WTC11 (cell line): ENCODE data around the gene NSUN7.

Experiments used
- AR ChIP-seq: fragments of 250-450 bp; sonication (Bioruptor Pico); IDR thresholded peaks from 2 replicates; pipeline ENCODE4 v1.9.0; 2021; ENCODE audit warnings: mild to moderate bottlenecking
- ATF3 ChIP-seq: sonication (generic); formaldehyde crosslinking; conservative IDR thresholded peaks from 2 replicates; pipeline ENCODE4 v1.8.1; 2022; ENCODE audit warnings: mild to moderate bottlenecking, missing genetic modification reagents
- EMX1 ChIP-seq: fragments of 250-450 bp; sonication (Bioruptor Pico); IDR thresholded peaks from 2 replicates; pipeline ENCODE4 v1.8.0; 2021; ENCODE audit warnings: mild to moderate bottlenecking
- FOXP4 ChIP-seq: sonication (generic); formaldehyde crosslinking; IDR thresholded peaks from 2 replicates; pipeline ENCODE4 v1.8.0; 2022; ENCODE audit warnings: mild to moderate bottlenecking, missing genetic modification reagents
- KAT7 ChIP-seq: sonication (generic); formaldehyde crosslinking; IDR thresholded peaks from 2 replicates; pipeline ENCODE4 v1.8.1; 2023; ENCODE audit warnings: missing genetic modification reagents, mild to moderate bottlenecking, borderline replicate concordance
- MAX ChIP-seq: sonication (generic); formaldehyde crosslinking; IDR thresholded peaks from 2 replicates; pipeline ENCODE4 v1.8.0; 2022; ENCODE audit warnings: mild to moderate bottlenecking, missing genetic modification reagents
- NR3C1 ChIP-seq: sonication (generic); formaldehyde crosslinking; conservative IDR thresholded peaks from 2 replicates; pipeline ENCODE4 v1.8.1; 2023; ENCODE audit warnings: low read depth, mild to moderate bottlenecking, missing genetic modification reagents
- SOX15 ChIP-seq: fragments of 250-450 bp; sonication (Bioruptor Pico); IDR thresholded peaks from 2 replicates; pipeline ENCODE4 v1.9.0; 2021; ENCODE audit warnings: mild to moderate bottlenecking
- SP1 ChIP-seq: sonication (generic); formaldehyde crosslinking; conservative IDR thresholded peaks from 2 replicates; pipeline ENCODE4 v1.8.1; 2022; ENCODE audit warnings: missing genetic modification reagents
- USF1 ChIP-seq: sonication (generic); formaldehyde crosslinking; IDR thresholded peaks from 2 replicates; pipeline ENCODE4 v1.8.0; 2022; ENCODE audit warnings: mild to moderate bottlenecking, missing genetic modification reagents
- ZNF138 ChIP-seq: sonication (generic); formaldehyde crosslinking; conservative IDR thresholded peaks from 2 replicates; pipeline ENCODE4 v1.8.1; 2022; ENCODE audit warnings: mild to moderate bottlenecking, moderate library complexity, missing genetic modification reagents
- ZNF512 ChIP-seq: sonication (generic); formaldehyde crosslinking; IDR thresholded peaks from 2 replicates; pipeline ENCODE4 v1.8.1; 2022; ENCODE audit warnings: missing genetic modification reagents, borderline replicate concordance
- TF ChIP-seq, protein P1 (sequence below): fragments of 200-600 bp; IDR thresholded peaks from 2 replicates; pipeline ENCODE4 v1.8.0; 2022; ENCODE audit warnings: antibody characterized with exemption
- TF ChIP-seq, protein P2 (sequence below): sonication (generic); formaldehyde crosslinking; IDR thresholded peaks from 2 replicates; pipeline ENCODE4 v1.8.1; 2023; ENCODE audit warnings: mild to moderate bottlenecking, missing genetic modification reagents, moderate library complexity

DNA sequence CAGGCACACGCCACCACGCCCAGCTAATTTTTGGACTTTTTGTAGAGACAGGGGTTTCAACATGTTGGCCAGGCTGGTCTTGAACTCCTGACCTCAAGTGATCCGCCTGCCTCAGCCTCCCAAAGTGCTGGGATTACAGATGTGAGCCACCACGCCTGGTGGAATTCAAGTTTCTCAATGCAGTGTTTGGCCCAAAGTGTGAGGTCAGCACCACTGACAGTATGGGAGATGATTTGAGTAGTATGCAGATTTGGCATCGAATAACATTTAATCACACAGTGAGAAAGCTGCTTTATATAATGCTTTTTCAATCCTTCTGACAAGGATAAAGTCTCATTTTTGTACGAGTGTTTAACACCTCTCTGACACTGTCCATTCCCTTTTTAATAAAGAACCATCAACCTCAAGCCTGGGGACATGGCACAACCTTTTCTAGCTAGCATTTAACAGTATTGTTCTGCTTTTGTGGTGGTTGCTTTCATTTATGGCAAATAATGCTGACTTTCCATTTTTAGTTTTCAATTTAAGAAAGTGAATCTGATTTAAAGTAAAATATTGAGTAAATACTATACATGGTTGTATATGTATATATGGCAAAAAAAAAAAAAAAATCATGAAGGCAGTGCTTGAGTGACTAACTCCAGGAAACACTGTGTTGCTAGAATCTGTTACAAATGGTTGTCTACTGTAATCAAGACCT lies 4.3 kb upstream of the NSUN7 start:
- TF ChIP-seq FOXP4 (no peak), SP1 (CRISPR knock-in tag) (no peak), MAX (no peak), SOX15 (CRISPR knock-in tag) (no peak), KAT7 (CRISPR knock-in tag) (no peak), ZNF138 (CRISPR knock-in tag) (no peak), NR3C1 (no peak), USF1 (no peak), EMX1 (CRISPR knock-in tag) (no peak), ATF3 (CRISPR knock-in tag) (no peak), ZNF512 (CRISPR knock-in tag) (no peak), AR (CRISPR knock-in tag) (no peak)
- TF ChIP-seq, protein P1, sequence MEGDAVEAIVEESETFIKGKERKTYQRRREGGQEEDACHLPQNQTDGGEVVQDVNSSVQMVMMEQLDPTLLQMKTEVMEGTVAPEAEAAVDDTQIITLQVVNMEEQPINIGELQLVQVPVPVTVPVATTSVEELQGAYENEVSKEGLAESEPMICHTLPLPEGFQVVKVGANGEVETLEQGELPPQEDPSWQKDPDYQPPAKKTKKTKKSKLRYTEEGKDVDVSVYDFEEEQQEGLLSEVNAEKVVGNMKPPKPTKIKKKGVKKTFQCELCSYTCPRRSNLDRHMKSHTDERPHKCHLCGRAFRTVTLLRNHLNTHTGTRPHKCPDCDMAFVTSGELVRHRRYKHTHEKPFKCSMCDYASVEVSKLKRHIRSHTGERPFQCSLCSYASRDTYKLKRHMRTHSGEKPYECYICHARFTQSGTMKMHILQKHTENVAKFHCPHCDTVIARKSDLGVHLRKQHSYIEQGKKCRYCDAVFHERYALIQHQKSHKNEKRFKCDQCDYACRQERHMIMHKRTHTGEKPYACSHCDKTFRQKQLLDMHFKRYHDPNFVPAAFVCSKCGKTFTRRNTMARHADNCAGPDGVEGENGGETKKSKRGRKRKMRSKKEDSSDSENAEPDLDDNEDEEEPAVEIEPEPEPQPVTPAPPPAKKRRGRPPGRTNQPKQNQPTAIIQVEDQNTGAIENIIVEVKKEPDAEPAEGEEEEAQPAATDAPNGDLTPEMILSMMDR, result no peak
- TF ChIP-seq, protein P2, sequence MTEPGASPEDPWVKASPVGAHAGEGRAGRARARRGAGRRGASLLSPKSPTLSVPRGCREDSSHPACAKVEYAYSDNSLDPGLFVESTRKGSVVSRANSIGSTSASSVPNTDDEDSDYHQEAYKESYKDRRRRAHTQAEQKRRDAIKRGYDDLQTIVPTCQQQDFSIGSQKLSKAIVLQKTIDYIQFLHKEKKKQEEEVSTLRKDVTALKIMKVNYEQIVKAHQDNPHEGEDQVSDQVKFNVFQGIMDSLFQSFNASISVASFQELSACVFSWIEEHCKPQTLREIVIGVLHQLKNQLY, result no peak
